HG03060 (cell line): ENCODE measurements around the gene FAM168B.

Experiments used
- ATAC-seq: cut with Tn5 transposase; IDR thresholded peaks from one replicate; pipeline ENCODE4 v1.9.1; 2021; ENCODE audit warnings: low read depth, moderate number of reproducible peaks; ENCODE audit not compliant: unreplicated experiment

FAM168B gene

DNA sequence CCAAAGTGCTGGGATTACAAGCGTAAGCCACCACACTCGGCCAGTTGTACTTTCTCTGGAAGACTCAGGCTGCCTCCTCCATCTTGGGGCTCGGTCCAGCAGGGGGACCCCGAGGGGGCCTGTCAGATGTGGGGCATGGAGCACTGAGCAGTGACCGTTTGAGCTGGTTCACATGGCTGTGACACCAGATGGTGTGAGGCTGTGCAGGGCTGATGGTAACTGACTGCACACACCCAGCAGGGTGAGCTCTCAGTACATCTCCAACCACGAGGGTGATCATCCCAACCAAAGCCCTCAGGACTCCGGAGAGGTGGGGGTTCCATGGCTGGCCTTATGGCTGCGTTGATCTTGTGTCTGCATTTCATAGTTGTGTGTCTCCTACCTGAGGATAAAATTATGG, 63.4 kb downstream of the FAM168B start:
- ATAC-seq: no peak

DNA sequence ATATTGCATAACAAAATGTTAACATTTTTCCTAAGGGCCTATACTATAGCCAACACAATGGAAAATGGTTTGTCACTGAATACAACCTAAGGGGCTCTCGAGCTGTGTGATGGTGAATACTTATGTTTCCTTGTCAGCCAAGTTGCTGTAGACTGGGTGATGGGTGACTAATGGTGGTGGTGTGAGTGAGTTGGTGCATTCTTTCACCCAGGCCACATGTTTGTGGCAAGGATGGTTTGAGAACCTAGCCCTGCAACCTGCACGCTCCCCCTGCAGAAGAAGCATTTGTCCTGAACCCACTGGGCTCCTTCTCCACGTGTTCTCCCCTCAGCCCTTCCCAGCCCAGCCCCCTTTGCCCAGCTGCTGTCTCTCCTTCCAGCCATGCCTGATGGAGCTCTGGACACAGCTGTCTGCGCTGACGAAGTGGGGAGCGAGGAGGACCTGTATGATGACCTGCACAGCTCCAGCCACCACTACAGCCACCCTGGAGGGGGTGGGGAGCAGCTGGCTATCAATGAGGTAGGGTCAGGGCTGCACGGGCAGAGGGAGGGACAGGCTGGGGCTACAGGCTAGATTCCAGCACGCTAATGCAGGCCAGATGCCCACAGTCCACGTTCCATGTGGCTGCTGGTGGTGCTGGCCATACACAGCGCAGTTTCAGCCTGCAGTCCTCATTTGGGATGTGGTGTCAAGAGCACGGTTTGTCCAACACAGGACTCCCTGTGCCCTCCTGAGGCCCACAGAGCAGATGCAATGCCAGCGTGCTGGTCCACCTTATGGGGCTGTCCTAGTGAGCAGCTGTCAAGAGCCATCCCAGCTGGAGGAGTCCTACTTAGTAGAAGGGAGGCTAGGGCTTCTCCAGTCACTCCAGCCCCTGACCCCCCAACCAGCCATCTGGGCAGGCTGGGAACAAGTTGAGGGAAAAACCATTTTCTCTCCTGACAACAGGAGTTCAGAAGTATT, 65.4 kb downstream of the FAM168B start:
- no peak for ATAC-seq

DNA sequence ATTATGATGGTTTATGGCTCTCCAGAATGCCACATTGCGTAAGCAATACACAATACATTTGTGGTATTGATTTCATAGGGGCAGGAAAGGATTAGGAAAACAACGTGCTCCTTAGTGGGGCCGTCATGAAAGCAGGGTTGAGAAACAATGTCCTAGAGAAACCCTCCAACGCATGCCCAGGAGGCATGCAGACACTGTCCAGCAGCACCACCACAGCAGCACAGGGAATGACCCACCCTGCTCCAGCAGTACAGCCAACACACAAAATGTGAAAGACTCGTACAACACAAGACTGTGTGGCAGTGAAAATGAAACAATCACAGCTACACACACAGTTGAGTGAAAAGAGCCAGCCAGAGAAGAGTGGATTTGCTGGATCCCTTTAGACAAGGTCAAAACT, 66.3 kb downstream of the FAM168B start:
- ATAC-seq: no peak

DNA sequence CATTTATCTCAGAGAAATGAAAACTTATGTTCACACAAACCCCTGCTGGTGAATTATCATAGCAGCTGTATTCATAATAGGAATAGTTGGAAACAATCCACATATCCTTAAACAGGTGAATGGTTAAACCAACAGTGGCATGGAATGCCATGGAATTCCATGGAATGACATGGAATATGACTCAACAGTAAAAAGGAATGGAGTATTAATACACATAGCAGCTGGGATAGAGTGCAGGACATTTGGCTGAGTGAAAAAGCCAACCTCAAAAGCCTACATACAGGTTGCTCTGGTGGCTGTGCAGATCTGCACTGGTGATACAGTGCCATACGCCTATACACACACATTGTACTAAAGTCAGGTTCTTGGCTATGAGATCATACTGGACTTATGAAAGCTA, 69.5 kb downstream of the FAM168B start:
- no peak for ATAC-seq

DNA sequence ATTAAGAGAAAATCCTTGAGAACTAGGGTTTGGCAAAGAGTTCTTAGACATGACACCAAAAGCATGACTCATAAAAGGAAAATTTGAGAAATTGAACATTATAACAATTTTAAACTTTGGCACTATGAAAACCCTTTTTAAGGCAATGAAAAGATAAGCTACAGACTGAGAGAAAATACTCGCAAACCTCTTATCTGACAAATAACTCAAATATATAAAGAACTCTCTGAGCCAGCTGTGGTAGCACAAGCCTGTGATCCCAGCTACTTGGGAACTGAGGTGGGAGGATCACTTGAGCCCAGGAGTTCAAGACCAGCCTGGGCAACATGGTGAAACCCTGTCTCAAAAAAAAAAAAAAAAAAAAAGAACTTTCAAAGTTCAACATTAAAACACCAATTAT, 70.5 kb downstream of the FAM168B start:
- no peak for ATAC-seq

DNA sequence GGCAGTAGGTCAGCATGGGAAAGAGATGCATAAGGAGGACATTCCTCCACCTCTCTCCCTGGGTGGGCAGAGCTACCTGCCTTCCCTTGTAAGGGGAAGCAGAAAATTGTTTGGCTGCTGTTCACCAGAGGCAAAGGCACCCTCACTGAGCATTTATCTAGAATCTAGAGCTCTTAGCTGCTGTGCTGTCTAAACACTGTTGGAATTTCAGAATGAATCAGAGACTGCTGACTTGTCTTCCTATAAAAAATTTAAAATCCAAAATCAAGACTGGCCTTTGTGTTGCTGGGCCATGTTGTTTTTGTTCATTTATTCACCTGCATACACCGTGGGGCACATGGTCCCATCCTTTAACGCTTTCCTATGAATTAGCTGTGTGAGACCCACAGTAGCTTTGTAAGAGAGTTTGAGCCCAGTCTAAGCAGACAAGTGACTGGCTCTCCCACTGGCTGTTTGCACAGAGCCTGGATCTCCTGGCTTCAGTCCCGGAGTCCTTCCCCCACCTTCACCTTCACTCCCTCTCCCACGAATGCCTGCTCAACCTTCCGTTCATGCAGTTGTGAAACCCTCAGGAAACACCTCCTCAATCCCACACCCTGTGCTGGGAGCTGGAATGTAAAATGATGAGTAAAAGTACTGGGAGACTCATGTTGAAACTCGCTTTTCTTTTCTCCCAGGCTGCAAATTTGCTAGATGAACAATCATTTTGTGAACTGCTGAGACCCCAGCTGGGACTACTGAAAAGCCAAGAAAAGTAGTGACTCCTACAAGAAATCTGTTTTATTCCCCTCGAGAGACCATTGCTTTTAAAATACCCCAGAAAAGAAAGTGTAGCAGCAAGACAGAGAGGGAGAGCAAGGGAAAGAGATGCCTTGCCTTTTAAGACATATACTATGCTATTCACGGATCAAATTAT, 76.2 kb downstream of the FAM168B start:
- ATAC-seq: no peak

DNA sequence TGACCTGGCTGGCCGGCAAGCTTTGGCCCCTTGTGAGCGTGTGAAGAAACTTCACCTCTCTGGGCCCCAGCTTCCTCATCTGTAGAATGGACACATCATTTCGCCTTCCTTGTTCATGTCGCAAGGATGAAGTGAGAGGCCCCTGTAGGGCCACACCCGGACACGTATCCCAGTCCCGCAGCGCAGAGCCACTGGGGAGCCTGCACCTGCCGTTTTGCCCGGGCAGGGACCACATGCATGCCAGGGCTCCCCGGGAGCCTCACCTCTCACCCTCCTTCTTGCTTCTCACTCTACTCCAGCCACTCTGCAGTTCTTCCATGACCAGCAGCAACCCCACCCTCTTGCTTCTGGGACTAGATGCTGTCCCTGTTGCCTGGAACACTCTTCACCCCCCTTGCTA, 77.5 kb downstream of the FAM168B start:
- ATAC-seq: no peak

DNA sequence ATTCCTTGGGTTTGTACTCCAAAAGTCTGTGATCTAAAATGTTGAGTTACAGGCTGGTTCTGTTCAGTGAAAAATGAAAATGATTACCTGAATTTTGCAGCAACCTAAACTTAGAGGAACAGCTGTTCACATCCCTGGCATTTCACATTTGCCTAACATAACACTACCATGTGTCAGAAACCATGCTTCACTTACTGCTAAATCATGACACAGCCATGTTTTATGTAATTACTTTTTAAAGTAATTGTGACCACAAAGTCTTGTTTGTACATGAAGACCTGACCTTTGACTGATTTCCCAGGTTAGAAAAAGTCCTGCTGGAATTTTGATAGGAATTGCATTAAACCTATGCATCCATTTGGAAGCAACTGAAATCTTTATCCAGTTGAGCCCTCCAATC, 79.1 kb downstream of the FAM168B start:
- ATAC-seq: no peak

DNA sequence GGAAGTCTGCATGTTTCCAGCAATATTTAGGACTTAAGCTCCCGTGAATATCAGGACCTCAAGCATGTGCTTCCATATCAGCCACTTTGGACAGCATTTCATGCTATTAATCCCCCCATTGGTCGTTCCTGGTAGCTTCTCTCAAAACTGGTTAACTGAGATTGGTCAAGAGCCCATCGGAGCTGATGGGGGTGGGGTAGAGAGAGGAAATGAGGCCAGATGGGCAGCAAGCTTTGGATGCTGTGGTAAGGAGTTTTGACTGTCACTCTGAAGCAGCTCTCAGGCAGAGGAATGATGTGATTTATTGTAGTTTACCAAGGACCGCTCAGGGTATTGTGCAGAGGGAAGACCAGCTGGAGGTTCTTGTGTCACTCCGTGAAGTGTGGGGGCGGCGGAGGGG, 81.8 kb downstream of the FAM168B start:
- no peak for ATAC-seq

DNA sequence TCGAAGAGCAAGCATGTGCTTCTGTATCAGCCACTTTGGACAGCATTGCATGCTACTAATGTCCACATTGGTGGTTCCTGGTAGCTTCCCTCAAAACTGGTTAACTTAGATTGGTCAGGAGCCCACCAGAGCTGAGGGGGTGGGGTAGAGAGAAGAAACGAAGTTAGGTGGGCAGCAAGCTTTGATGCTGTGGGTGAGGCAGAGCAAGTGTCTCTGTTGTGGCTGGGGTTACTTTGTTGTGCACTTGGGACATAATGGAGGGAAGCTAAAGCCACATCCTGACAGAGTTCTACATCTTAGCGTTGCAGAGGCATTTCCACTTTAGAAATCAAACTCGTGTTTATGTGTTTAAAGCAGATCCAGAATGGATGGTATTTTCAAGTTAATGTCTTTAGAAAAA, 82.7 kb downstream of the FAM168B start:
- ATAC-seq: no peak

DNA sequence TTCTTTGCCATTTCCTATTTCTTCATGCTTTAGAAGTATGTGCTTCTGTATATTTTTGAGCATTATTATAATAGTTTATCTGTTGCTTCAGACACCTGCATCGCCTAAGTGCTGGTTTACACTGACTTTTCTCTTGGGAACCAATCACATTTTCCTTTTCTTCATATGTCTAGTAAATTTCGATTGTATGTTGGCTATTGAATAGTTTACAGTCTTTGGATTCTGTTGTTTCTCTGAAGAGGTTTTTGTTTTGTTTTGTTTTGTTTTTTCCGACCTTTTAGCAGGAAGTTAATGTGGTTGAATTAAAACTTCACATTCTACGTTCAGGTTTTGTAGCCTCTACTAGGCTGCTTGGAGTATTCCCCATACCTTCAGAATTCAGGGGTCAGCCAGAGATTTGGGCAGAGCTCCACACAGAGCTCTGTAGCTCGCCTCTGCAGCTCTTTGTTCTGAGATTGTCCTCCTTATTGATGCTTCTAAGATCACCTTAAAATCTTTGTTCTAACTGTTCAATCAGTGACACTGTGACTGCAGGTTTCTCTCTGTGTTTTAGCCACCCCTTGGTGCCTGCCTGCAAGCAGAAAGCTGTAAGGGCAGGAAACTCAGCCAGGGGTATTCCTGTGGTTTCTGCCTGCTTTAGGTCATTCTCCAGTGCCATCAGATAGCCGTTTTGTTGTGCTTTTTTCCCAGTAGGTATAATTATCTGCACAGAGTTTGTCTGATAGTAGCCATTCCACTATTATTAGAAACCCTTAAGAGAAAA, 83.4 kb downstream of the FAM168B start:
- ATAC-seq: no peak

DNA sequence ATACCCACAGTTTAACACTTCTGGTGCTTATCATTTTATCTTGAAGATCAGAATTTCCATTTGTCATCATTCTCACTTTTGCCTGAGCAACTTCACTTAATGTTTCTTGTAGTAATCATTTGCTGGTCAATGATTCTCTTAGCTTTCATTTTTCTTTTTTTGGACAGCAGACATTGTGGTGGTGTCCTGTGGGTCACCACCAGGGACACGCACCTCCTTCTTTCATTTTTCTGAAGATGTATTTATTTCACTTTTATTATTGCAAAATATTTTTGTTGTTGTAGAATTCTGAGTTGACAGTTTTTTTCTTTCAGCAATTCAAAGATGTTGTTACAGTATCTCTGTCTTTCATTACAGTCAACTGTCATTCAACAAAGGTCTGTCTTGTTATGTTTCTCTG, 84.3 kb downstream of the FAM168B start:
- ATAC-seq: no peak

DNA sequence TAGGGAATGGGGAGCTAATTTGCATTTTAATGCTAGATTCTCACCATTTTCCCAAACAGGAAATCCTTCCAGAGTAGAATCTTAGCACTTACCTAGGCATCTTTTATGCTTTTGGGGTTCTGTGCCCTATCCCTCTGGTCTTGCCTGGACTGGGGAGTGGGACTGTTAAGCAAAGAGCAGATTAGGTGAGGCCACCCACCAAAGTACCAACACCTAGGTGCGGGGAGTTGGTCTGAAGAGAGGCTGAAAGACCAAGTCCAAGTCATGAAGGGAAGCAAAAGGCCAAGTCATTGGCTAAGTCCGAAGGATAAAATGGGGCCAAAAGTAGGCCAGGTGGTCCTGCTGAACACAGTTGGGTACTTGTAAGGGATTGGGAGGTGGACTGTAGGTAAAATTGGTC, 86.7 kb downstream of the FAM168B start:
- ATAC-seq: no peak

DNA sequence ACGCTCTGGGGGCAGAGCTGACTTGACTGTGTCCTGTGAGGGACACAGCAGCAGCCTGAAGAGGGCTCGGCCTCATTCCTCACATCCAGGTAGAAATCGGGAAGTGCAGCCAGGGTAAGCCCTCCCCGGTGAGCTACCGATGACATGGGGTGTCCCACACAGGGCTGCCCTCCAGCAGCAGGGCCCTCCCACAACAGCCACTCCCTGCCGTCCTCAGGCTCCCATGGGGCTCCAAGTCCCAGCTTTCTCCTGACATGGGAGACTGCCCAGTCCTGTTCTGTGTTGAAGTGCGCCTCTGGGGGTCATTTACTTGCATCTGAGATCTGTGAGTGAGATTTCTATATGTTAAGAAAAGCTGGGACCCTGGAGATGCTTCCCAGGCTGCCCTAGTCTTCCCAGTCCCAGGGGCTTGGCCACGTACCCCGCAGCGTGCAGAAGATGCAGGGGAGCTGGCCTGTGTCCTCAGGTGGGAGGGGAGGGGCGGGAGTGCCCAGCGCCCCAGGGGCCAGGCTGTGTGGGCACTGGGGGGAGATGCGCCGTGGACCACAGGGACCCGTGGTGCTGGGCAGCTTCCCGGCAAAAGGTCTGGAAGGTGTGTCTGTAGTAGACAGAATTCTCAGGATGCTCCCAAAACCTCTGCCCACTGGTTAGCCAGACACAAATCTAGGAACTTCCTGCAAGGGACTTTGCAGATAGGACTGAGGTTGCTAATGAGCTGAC, 87.9 kb downstream of the FAM168B start:
- ATAC-seq: no peak

DNA sequence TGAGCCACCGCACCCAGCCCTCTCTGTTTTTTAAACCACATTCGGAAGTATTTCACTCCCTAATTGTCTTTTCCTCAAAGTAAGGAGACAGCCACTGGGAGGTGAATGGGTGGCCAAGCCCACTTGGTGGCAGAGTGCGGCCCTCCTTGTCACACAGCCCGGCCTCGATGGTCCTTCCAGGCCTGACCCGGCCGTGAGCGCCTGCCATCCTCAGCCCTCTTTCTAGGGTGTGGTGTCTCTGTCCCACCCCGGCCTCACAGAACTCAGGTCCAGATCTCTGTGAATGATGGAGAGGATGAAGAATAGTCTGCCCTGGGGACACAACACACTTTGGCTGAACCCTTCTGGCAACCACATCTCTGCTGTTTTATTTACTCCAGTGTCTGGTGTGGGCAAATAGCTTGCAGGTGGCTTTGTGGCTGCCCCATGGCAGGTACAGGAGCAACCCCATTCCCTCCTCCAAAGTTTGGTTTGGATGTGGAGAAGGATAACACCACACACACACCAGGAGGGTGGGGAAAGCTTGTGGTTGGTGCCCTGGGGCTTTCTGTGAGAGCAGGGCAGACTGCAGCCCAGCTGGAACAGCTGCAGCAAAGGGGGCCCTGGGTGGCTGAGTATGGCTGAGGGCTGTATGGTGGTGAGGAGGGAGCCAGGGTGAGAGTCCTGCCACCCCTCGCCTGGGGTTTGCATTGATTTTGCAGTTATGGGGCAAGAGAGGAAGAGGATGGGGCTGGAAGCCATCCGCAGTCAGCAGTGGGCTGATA, 88.6 kb downstream of the FAM168B start:
- ATAC-seq: no peak

DNA sequence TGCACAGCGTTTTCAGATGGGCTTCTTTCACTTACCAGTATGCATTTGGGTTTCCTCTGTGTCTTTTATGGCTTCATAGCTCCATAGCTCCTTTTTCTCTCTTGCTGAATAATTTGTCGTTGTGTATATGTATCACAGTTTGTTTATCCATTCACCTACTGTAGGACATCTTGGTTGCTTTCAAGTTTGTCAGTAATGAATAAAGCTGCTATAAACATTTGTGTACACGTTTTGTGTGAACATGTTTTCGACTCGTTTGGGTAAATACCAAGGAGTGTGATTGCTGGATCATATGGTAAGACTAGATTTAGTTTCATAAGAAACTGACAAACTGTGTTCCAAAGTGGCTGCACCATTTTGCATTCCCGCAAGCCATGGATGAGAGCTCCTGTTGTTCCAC, 94.7 kb downstream of the FAM168B start:
- no peak for ATAC-seq
